Measurements from ENCODE around the gene RGS14.

The RGS14 gene

DNA sequence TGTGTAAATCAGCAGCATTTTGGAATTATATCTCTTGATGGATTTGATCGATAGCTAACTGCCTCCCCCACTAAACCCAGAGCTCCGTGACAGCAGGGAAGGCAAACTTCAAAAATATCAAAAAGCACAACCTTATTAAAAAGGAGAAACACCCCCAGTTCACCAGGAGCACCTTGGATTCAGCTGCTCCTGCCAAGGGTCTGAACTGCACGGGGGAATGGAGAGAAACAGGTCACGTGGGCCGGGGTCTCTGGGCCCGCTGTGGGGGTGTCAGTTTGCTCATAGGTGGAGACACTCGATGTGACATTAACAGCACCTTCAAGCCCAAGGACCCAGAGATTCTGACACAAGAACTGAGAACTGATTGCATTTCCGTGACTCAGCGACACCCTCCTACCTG lies 25.5 kb downstream of the RGS14 start:
- Histone ChIP-seq H3K79me2 (no peaks in the 10 kb centered on the region), H3K4me2 (ENCODE audit: low read length) (no peak overlapping the region), H3K9ac (no peak overlapping the region), H3K27me3 (ENCODE audit: control insufficient read depth, insufficient read depth, low read length) (no peaks in the 10 kb centered on the region), H3K36me3 (ENCODE audit: control insufficient read depth, insufficient read depth, low read length) (no peaks in the 10 kb centered on the region), H3K4me3 (ENCODE audit: low read depth, low read length) (no peak overlapping the region), H3K4me1 (peaks cover 4% of the 10 kb centered on the region), H2AFZ (no peak overlapping the region), H3K9me3 (ENCODE audit: control insufficient read depth, low read length) (no peaks in the 10 kb centered on the region), H3K27ac (no peak overlapping the region)
- TF ChIP-seq, protein P1, sequence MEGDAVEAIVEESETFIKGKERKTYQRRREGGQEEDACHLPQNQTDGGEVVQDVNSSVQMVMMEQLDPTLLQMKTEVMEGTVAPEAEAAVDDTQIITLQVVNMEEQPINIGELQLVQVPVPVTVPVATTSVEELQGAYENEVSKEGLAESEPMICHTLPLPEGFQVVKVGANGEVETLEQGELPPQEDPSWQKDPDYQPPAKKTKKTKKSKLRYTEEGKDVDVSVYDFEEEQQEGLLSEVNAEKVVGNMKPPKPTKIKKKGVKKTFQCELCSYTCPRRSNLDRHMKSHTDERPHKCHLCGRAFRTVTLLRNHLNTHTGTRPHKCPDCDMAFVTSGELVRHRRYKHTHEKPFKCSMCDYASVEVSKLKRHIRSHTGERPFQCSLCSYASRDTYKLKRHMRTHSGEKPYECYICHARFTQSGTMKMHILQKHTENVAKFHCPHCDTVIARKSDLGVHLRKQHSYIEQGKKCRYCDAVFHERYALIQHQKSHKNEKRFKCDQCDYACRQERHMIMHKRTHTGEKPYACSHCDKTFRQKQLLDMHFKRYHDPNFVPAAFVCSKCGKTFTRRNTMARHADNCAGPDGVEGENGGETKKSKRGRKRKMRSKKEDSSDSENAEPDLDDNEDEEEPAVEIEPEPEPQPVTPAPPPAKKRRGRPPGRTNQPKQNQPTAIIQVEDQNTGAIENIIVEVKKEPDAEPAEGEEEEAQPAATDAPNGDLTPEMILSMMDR (IDR thresholded peaks at IDR 0.05): no peak

DNA sequence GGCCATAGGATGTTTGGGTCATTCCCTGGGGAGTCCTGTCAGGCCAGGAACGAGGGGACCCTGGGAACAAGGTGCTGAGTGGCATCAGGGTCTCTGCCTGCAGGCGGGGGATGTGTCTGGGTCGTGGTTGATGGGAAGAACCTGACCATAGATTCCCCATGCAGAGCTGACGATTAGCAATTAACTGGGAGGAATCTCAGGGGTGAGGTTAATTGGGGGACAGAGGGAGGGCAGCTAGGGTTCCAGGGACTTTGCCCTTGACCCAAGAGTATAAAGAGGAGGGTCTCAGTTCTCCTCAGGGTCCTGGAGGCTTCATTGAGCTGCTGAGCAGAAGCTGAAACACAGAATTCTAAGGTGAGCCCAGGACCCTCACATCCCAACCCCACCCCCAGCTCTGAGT lies 26.4 kb downstream of the RGS14 start, which contains the start of gene SLC34A1:
SLC34A1 (plus strand) TSS at position 301 of the 400 bp plus-strand sequence. CDS start 1,308 bp downstream, outside the sequence.
- H3K4me3 ChIP-seq (ENCODE audit: low read depth, low read length): no peak within 1 kb of the TSS
- no peaks in the 10 kb centered on the region for H3K9me3 ChIP-seq (ENCODE audit: control insufficient read depth, low read length)
- H3K36me3 ChIP-seq (ENCODE audit: control insufficient read depth, insufficient read depth, low read length): no peaks in the 10 kb centered on the region
- no peak within 1 kb of the TSS for H3K9ac ChIP-seq
- TF ChIP-seq, protein P1 (IDR thresholded peaks at IDR 0.05): no peak
- H3K27ac ChIP-seq: no peak within 1 kb of the TSS
- peaks cover 4% of the 10 kb centered on the region for H3K4me1 ChIP-seq
- no peaks in the 10 kb centered on the region for H3K27me3 ChIP-seq (ENCODE audit: control insufficient read depth, insufficient read depth, low read length)
- no peak within 1 kb of the TSS for H2AFZ ChIP-seq
- no peak within 1 kb of the TSS for H3K4me2 ChIP-seq (ENCODE audit: low read length)
- H3K79me2 ChIP-seq: no peaks in the 10 kb centered on the region

DNA sequence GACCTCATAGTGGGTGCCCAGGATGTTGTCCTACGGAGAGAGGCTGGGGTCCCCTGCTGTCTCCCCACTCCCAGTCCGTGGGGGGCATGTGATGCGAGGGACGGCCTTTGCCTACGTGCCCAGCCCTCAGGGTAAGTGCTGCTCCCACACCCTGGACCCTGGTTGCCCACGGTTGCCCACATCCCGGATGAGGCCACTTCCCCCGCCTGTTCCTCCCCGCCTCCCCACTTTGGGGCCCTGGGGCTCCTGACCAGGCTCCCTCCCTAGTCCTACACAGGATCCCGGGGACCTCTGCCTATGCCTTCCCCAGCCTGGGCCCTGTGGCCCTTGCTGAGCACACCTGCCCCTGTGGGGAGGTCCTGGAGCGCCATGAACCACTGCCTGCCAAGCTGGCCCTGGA lies 28.0 kb downstream of the RGS14 start:
- Histone ChIP-seq H3K9ac (no peak overlapping the region), H3K4me2 (ENCODE audit: low read length) (no peak overlapping the region), H3K36me3 (ENCODE audit: control insufficient read depth, insufficient read depth, low read length) (no peaks in the 10 kb centered on the region), H3K4me1 (peaks cover 4% of the 10 kb centered on the region), H2AFZ (no peak overlapping the region), H3K27me3 (ENCODE audit: control insufficient read depth, insufficient read depth, low read length) (no peaks in the 10 kb centered on the region), H3K27ac (no peak overlapping the region), H3K79me2 (no peaks in the 10 kb centered on the region), H3K9me3 (ENCODE audit: control insufficient read depth, low read length) (no peaks in the 10 kb centered on the region), H3K4me3 (ENCODE audit: low read depth, low read length) (no peak overlapping the region)
- TF ChIP-seq, protein P1 (IDR thresholded peaks at IDR 0.05): no peak

DNA sequence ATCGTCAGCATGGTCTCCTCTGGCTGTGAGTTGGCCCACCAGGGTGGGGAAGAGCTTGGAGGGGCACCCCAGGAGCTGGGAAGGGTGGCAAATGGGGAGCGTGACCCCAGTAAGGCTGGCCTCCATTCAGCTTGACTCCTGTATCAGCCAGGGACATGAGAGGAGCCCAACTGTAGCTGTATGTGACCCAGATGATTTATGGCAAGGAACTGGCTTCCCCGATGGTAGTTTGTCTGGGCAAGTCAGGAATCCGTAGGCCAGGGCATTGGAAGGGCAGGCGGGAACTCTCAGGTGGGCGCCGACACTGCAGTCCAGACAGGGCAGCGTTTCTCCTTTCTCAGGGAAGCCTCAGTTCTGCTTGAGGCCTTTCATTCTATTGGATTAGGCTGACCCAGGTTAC lies 28.8 kb downstream of the RGS14 start:
- no peaks in the 10 kb centered on the region for H3K9me3 ChIP-seq (ENCODE audit: control insufficient read depth, low read length)
- no peak overlapping the region for H3K4me2 ChIP-seq (ENCODE audit: low read length)
- H3K79me2 ChIP-seq: no peaks in the 10 kb centered on the region
- H3K27me3 ChIP-seq (ENCODE audit: control insufficient read depth, insufficient read depth, low read length): no peaks in the 10 kb centered on the region
- no peak overlapping the region for H3K9ac ChIP-seq
- H3K36me3 ChIP-seq (ENCODE audit: control insufficient read depth, insufficient read depth, low read length): no peaks in the 10 kb centered on the region
- H3K27ac ChIP-seq: no peak overlapping the region
- H3K4me1 ChIP-seq: no peaks in the 10 kb centered on the region
- TF ChIP-seq, protein P1 (IDR thresholded peaks at IDR 0.05): no peak
- H3K4me3 ChIP-seq (ENCODE audit: low read depth, low read length): no peak overlapping the region
- no peak overlapping the region for H2AFZ ChIP-seq

DNA sequence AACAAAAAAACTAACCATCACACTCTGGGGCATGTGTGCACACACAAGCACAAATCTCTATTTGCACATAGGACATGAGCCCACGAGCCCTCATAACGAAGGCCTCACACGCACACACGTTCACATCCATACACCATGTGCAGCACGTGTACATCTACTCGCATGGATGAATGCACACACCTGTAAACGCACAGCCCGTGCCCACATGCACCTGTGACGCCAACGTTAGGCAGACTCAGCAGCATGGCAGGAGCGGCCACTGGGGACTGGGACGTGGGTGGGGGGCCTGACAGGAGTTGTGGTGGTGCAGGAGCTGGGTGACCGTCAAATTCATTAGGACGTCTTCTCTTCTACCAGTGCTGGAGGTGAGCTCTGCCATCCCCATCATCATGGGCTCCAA lies 29.7 kb downstream of the RGS14 start:
- Histone ChIP-seq H3K9ac (no peak overlapping the region), H3K27me3 (ENCODE audit: control insufficient read depth, insufficient read depth, low read length) (no peaks in the 10 kb centered on the region), H3K27ac (no peak overlapping the region), H3K36me3 (ENCODE audit: control insufficient read depth, insufficient read depth, low read length) (no peaks in the 10 kb centered on the region), H3K79me2 (no peaks in the 10 kb centered on the region), H2AFZ (no peak overlapping the region), H3K9me3 (ENCODE audit: control insufficient read depth, low read length) (no peaks in the 10 kb centered on the region), H3K4me1 (no peaks in the 10 kb centered on the region), H3K4me2 (ENCODE audit: low read length) (no peak overlapping the region), H3K4me3 (ENCODE audit: low read depth, low read length) (no peak overlapping the region)
- TF ChIP-seq, protein P1 (IDR thresholded peaks at IDR 0.05): no peak
